ENCODE results near the gene RCL1. TPM values are rescaled to one million over a fixed set of nuclear protein-coding genes. Genes with fewer than 3 reads are reported as not detected.
A peak's percentile ranks its signal among the peaks of the same experiment; 100 is the strongest.

RCL1 gene
- total and polyA plus RNA-seq, 8 donors, result 11.3 to 153 (median 21.9) TPM

GRCh38 chr9:4805191-4805918 is 12.6 kb downstream of the RCL1 start:
- TF ChIP-seq CTCF (IDR thresholded peaks at IDR 0.05), result no peak
- ATAC-seq, result no peak
- DNase-seq, result no peak
- Histone ChIP-seq H3K36me3 (no peaks in the 10 kb centered on the region), H3K4me3 (no peak overlapping the region), H3K27me3 (no peaks in the 10 kb centered on the region), H3K4me1 (no peaks in the 10 kb centered on the region), H3K27ac (no peak overlapping the region), H3K9me3 (no peaks in the 10 kb centered on the region)
- FAIRE-seq, result no peak
- intact Hi-C loops (cut with DNase I), result no loop called here
- 96% methylated on average over 3 of the region's 3 CpGs for WGBS, 2 donors

GRCh38 chr9:4810565-4810964 is 17.8 kb downstream of the RCL1 start:
- 93 to 94% methylated on average over 1 of the region's 1 CpG for WGBS, 2 donors
- no peak for DNase-seq
- H3K4me3 ChIP-seq, result no peak overlapping the region
- no peak for TF ChIP-seq CTCF (IDR thresholded peaks at IDR 0.05)
- intact Hi-C loops (cut with DNase I), result no loop called here
- no peaks in the 10 kb centered on the region for H3K27me3 ChIP-seq
- FAIRE-seq, result no peak
- H3K9me3 ChIP-seq, result no peaks in the 10 kb centered on the region
- no peak overlapping the region for H3K27ac ChIP-seq
- ATAC-seq, result no peak
- peaks cover 0 to 11% (median 0%) of the 10 kb centered on the region in 3 donors for H3K4me1 ChIP-seq
- H3K36me3 ChIP-seq, result no peaks in the 10 kb centered on the region

GRCh38 chr9:4811824-4812223 is 19.1 kb downstream of the RCL1 start:
- no peak for TF ChIP-seq CTCF (IDR thresholded peaks at IDR 0.05)
- no peak for FAIRE-seq

GRCh38 chr9:4812858-4813257 is 20.1 kb downstream of the RCL1 start:
- Histone ChIP-seq H3K27ac (no peak overlapping the region), H3K4me3 (no peak overlapping the region), H3K9me3 (no peaks in the 10 kb centered on the region), H3K36me3 (no peaks in the 10 kb centered on the region), H3K27me3 (no peaks in the 10 kb centered on the region), H3K4me1 (peaks cover 0 to 26% (median 0%) of the 10 kb centered on the region in 3 donors)
- FAIRE-seq (no peak), ATAC-seq (no peak), DNase-seq (no peak)
- no peak for TF ChIP-seq CTCF (IDR thresholded peaks at IDR 0.05)
- 74 to 82% methylated on average over 2 of the region's 2 CpGs for WGBS, 2 donors
- intact Hi-C loops (cut with DNase I), result no loop called here

More at GRCh38 chr9:4811824-4812223, 19.1 kb downstream of the RCL1 start:
- H3K27me3 ChIP-seq, result no peaks in the 10 kb centered on the region
- no peaks in the 10 kb centered on the region for H3K36me3 ChIP-seq
- DNase-seq (no peak), ATAC-seq (no peak)
- H3K27ac ChIP-seq, result no peak overlapping the region
- H3K9me3 ChIP-seq, result no peaks in the 10 kb centered on the region
- intact Hi-C loops (cut with DNase I), result no loop called here
- H3K4me1 ChIP-seq, result peaks cover 0 to 22% (median 0%) of the 10 kb centered on the region in 3 donors
- H3K4me3 ChIP-seq, result no peak overlapping the region

GRCh38 chr9:4814913-4815312 is 22.2 kb downstream of the RCL1 start:
- FAIRE-seq (no peak), DNase-seq (no peak)

More at GRCh38 chr9:4814913-4815312, 22.2 kb downstream of the RCL1 start:
- Histone ChIP-seq H3K27me3 (no peaks in the 10 kb centered on the region), H3K36me3 (no peaks in the 10 kb centered on the region), H3K4me1 (peaks cover 0 to 26% (median 0%) of the 10 kb centered on the region in 3 donors), H3K27ac (peak overlapping the region in 2 of 4 donors; percentile 31 to 68), H3K4me3 (no peak overlapping the region), H3K9me3 (no peaks in the 10 kb centered on the region)
- no peak for TF ChIP-seq CTCF (IDR thresholded peaks at IDR 0.05)
- intact Hi-C loops (cut with DNase I), result no loop called here
- ATAC-seq, result peak in 3 of 4 donors; percentile 68 to 90 (median 89)

Data from pancreas (tissue), 10 donors.